Activated CD4-positive, alpha-beta T cell treated with anti-CD3 and anti-CD28 coated beads for 48 hours (primary cell): ENCODE results near the gene TMEM235.
A peak's percentile ranks its signal among the peaks of the same experiment; 100 is the strongest.
"Not testable (repeated sequence)": the region's sequence is repeated elsewhere in the genome, so short reads cannot be mapped to it uniquely, and the experiment has no call there.

Experiments
- DNase-seq: peaks from one replicate; pipeline ENCODE4 v3.0.0-alpha.2; 2020

Gene TMEM235

DNA sequence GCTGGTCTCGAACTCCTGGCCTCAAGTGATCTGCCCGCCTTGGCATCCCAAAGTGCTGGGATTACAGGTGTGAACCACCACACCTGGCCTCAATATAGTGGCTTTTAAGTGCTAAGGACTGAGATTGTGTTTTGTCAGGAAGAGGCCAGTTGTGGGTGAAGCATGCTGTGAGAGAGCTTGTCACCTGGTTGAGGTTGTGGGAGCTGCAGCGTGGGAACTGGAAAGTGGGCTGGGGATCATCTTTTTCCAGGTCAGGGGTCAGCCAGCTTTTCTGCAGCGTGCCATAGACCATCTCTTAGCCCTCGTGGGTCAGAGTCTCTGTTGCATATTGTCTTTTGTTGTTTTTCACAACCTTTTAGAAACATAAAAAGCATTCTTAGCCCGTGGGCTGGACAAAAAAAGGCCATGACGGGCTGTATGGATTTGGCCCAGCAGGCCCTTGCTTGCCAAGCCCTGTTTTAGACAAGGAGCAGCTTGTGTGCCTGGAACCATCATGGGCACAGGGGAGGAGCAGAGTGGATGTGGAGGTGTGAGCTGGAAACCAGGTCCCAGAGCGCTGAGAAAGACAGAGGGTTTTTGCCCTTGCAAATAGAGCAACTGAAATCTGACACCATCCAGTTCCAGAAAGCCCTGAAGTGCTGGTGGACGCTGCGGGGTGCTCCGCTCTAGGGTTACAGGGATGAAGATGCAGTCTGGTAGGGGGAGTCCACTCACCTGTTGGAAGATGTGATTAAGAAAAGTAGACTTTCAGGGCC is 11.9 kb upstream of the TMEM235 start:
- DNase-seq: no peak

DNA sequence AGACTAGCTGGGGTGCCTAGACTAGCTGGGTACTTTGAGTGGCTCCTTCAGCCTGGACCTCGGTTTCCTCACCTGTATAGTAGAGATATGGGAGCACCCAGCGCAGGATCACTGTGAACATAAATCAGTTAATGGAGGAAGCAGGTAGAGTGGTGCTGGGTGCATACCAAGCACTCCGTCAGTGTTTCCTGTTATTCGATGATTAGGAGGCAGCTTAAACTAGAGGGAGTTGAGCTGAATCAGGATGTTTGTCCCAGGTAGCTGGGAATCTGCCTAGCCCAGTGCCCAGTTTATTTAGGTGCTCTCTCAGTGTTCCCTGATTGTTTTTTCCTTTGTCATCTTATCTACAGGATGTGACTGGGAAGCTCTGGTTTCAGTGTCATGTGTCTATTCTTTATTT is 8.4 kb upstream of the TMEM235 start:
- no peak for DNase-seq

DNA sequence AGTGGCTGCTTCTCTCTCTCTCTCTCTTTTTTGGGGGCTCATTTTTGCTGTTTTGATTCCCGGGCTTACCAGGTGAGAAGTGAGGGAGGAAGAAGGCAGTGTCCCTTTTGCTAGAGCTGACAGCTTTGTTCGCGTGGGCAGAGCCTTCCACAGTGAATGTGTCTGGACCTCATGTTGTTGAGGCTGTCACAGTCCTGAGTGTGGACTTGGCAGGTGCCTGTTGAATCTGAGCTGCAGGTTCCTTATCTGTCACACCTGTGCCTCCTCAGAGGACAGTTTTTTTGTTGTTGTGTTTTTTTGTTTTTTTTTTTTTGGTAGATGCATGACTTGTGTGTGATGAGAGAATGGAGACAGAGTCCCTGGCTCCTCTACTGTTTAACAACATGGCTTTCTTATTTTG is 7.7 kb upstream of the TMEM235 start:
- no peak for DNase-seq

DNA sequence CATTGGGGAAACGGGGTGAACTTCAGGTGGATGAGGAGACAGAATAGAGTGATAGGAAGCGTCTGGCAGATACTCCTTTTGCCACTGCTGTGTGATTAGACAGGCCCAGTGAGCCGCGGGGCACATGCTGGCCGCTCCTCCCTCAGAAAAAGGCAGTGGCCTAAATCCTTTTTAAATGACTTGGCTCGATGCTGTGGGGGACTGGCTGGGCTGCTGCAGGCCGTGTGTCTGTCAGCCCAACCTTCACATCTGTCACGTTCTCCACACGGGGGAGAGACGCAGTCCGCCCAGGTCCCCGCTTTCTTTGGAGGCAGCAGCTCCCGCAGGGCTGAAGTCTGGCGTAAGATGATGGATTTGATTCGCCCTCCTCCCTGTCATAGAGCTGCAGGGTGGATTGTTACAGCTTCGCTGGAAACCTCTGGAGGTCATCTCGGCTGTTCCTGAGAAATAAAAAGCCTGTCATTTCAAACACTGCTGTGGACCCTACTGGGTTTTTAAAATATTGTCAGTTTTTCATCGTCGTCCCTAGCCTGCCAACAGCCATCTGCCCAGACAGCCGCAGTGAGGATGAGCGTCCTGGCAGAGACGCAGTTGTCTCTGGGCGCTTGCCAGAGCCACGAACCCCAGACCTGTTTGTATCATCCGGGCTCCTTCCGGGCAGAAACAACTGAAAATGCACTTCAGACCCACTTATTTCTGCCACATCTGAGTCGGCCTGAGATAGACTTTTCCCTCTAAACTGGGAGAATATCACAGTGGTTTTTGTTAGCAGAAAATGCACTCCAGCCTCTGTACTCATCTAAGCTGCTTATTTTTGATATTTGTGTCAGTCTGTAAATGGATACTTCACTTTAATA is 7.0 kb upstream of the TMEM235 start:
- DNase-seq: no peak

DNA sequence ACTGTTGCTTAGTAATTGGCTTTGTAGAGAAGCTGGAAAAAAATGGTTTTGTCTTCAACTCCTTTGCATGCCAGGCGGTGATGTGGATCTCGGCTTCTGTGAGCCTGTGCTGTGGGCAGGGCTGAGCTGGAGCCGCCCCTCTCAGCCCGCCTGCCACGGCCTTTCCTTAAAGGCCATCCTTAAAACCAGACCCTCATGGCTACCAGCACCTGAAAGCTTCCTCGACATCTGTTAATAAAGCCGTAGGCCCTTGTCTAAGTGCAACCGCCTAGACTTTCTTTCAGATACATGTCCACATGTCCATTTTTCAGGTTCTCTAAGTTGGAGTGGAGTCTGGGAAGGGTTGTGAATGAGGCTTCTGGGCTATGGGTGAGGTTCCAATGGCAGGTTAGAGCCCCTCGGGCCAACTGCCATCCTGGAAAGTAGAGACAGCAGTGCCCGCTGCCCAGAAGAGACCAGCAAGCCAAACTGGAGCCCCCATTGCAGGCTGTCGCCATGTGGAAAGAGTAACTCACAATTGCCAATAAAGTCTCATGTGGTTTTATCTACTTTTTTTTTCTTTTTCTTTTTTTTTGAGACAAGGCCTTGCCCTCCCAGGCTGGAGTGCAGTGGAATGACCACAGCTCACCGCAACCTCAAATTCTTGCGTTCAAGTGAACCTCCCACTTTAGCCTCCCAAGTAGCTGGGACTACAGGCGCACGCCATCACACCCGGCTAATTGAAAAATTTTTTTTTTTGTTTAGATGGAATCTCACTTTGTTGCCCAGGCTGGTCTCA is 6.2 kb upstream of the TMEM235 start:
- DNase-seq: no peak

DNA sequence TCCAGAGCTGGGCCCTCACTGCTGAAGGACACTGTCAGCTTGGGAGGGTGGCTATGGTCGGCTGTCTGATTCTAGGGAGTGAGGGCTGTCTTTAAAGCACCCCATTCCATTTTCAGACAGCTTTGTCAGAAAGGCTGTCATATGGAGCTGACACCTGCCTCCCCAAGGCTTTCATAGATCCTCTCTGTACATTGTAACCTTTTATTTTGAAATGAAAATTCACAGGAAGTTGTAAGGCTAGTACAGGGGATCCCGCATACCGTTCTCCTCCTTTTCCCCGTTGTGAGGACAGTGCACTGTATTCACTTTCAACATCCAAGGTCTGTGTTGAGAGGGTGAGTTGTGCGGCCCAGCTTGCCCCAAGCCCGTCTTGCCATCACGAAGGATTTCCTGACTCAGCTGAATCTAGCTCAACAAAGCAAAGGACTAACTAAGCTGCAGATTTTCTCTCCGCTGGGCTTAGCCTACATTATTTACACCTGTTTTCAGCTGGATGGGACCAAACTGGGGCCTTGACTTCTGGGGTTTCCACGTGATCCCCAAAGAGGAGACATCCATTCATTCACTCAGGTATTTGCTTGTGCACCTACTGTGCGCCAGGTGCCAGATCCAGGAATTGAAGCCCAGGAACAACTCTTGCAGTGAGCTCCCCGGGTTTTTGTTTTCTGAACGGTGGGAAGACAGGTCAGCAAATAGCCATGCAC is 5.2 kb upstream of the TMEM235 start:
- no peak for DNase-seq

DNA sequence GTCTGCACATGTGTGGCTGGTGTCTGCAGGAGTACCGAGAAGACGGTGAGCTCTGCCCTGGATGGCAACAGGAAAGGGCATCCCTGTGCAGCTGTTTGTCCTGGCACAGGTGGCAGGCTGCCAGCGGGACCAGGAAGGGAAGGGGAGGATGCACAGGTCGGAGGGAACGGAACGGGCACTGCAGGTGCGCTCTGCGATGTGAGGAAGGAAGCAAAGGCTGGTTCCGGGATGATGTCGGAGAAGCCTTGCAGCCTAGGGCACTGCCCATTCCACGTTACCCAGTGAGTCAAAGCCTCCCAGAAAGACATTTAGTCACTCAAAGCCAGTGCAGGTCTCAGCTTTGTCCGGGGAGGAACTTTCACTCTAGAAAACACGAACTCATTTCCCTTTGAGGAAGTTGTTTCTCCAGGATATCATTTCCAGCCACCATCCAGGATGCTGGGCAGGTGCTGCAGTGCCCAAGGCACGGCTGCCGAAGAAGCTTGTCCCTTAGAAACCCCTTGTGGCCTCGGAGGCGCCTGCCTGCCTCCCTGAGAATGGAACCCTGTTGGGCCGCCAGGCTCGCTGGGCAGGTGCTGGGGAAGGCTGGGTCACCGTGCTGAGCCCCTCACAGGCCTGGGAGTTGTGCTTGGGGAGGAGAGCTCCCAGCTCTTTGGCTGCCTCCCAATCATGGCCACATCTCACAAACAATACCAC is 4.5 kb upstream of the TMEM235 start:
- DNase-seq: peak; percentile 20

DNA sequence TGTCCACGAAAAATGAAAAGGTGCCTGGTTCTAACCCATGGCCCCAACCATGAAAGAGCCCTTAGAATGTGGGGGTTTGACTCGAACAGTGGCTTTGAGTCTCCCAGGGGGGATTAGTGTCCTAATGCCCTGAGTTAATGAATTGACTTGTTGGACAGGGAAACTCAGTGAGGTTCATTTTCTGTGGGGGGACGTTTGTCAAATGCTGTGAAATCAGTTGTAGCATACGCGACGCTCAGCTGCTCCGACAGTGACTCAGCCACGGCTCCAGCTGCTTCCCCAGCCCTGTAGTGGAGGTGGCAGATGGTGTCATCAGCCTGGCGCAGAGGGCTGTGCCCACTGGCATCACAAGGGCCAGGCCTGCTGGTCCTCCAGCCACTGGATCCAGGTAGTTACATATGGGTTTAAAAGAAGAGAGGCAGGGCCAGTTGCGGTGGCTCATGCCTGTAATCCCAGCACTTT is 3.9 kb upstream of the TMEM235 start:
- DNase-seq: peak; percentile 23

DNA sequence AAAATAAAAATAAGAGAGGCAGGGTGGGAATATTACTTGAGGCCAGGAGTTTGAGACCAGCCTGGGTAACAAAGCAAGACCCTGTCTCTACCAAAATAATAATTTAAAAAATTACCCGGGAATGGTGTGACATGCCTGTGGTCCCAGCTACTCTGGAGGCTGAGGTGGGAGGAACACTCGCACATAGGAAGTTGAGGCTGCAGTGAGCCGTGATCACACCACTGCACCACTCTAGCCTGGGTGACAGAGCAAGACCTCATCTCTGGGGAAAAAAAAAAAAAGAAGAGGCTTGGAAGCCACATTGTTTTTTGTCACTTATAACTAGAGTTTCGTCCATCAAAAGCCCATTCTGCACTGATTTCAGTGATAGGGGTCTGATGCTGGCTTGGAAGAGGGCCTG is 3.3 kb upstream of the TMEM235 start:
- no peak for DNase-seq

DNA sequence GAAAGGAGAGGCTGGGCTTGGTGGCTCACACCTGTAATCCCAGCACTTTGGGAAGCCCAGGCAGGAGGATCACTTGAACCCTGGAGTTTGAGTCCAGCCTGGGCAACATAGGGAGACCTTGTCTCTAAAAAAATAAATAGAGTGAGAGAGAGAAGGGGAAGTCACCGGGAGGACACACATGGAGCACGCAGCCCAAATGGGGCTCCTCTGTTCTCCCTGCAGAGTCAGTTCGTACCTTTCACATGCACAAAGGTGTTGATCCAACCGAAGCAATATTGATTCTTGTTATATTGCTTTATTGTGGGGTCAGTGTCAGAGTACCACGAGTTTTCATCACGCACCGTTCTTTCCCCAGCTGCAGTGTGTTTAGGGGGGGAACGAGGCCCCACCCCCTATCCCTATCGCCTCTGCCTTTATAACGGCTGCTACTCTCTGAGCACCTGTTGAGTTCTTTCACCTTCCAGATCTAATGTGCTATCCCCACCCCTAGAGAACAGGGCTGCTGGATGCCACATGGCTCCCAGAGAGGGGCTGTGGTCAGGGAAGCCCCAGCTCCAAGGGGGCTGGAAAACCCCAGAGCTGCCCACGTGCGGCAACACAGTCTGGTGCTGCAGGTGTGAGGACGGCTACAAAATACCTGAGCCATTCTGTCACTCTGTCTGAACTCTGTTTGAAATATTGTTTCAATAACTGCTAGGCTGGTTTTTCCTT is 1.0 kb upstream of the TMEM235 start:
- DNase-seq: no peak

DNA sequence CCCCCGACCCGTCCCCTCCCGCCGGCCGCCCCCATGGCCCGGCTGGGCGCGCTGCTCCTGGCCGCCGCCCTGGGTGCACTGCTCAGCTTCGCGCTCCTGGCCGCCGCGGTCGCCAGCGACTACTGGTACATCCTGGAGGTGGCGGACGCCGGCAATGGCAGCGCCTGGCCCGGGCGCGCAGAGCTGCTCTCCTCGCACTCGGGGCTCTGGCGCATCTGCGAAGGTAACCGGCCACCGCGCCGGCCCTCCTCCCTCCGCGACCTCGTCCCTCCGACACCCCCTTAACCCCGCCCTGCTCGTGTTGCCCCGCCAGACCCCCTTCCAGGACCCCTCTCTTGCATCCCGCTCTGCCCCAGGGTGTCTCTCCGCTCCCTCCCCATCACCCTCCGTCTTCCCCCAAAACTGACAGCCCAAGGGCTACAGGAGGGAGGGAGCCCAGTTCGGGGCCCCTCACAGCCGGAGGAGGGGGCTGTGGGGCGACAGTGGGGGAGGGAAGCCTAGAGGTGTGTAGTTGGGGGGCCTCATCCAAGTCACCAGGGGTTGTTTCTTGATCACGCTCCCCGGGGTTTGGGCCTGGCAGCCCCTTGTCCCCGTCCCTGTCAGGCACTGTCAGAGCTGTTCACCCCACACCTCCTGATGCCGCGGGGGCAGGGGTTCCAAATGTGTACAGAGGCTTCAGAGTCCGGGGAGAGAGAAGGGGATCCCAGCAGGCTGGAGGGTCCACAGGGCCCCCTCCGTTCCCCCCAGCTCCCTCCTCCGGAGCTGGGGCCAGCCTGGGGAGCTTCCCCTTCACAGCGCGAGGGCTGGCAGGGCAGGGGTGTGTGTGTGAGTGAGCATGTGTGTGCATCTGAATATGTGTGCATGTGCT is 794 bp downstream of the TMEM235 start:
- DNase-seq: peak; percentile 56

DNA sequence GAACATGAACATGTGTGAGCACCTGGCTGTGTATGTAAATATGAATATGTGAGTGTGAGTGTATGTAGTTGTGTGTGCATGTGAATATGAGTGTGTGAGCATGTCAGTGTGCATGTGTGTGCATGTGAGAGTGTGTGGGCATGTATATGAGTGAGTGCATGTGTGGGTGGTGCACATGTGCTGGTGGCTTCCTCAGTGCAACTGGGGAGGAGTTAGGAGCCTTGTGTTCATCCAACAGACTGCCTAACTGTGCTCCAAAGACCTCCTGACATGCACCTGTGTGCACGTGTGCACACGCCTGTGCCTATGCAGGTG is 1.4 kb downstream of the TMEM235 start:
- no peak for DNase-seq

DNA sequence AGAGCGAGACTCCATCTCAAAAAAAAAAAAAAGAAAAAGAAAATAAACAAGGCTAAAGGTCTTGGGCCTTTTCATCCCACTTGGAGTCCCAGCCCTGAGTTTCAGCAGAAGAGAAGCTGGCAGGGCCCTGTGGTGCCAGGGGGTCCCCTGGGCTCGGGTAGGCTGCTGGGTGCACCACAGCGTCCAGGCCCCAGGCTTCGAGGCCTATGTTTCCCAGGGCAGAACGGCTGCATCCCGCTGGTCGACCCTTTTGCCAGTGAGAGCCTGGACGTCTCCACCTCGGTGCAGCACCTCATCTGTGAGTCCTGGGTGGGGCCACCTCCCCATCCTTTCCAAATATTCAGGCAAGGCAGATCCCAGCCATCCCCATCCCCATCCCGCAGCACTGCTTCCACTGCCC is 2.2 kb downstream of the TMEM235 start:
- no peak for DNase-seq

DNA sequence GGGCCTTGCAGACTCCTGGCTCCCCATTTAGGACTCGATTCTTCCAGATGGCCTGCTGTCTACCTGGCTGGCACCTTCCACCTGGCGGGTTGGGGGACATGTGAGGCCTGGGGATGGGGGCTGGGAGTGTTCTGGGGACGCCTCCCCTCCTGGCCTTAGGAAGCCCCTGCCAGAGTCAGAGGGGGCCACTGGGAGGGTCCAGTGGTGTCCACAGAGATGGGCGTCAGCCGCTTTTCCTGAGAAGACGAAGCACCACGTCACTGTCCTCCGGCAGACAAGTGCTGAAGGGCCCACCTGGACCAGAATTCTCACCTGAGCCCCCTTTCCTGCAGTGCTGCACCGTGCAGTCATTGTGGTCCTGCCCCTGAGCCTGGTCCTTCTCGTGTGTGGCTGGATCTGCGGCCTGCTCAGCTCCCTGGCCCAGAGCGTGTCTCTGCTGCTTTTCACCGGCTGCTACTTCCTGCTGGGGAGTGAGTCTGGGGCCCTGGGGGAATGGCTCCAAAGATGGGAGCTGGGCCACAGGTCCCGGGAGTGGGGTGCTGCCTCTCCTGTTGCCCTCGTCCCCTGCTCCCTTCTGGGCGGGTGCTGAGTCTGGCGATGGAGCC is 2.9 kb downstream of the TMEM235 start:
- no peak for DNase-seq

DNA sequence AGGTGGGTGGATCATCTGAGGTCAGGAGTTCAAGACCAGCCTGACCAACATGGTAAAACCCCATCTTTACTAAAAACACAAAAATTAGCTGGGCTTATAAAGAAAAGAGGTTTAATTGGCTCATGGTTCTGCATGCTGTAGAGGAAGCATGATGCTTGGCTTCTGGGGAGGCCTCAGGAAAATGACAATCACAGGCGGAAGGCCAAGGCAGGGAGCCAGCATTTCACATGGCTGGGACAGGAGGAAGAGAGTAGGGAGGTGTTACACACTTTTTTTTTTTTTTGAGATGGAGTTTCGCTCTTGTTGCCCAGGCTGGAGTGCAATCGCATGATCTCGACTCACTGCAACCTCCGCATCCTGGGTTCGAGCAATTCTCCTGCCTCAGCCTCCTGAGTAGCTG is 3.6 kb downstream of the TMEM235 start:
- DNase-seq: not testable (repeated sequence)

DNA sequence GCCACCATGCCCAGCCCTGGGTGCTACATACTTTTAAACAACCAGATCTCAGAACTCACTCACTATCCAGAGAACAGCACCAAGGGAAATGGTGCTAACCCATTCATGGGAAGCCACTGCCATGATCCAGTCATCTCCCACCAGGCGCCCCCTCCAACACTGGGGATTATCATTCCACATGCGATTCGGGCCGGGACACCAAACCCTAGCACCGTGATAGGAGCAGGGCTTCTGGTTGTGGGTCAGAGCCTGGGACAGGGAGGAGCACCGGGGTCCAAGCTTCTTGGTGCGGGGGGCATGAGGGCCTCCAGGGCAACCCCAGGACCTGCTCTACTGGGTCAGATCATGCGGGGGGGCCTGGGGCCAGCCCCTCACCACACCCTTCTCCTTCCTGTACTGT is 4.5 kb downstream of the TMEM235 start:
- DNase-seq: no peak

DNA sequence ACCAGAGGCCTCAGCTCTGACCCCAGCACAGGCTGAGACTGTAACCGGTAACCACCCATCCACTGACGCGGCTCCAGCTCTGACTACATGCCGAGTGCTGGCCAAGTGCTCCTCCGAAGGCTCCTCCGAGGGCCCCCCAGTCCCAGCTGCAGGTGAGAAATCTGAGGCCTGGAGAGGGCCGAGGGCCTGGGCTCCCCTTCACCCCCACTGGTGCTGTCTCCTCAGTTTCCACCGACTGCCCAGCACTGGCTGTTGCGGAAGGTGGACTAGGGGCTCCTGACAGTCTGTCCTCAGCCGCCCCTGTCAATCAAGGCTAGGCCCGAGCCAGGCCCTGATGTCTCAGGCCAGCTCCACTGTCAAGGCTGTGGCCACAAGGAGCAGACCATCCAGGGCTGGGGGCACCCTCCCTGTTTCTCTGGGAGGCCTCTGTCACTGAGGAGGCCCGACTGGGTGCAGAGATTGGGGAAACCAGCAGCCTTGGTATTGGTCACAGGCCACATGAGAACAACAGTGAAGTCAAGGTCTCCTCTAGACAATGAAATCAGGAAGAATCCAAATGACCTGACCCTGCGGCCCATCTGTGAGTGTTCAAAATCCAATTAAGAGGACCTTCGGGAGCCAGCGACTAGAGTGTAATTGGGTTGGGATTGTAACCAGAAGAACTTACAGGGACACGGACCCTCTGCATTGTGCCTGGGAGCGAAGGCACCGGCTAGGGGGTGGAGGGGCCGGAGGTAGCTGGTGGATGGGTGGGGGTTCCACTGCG is 5.1 kb downstream of the TMEM235 start:
- no peak for DNase-seq

DNA sequence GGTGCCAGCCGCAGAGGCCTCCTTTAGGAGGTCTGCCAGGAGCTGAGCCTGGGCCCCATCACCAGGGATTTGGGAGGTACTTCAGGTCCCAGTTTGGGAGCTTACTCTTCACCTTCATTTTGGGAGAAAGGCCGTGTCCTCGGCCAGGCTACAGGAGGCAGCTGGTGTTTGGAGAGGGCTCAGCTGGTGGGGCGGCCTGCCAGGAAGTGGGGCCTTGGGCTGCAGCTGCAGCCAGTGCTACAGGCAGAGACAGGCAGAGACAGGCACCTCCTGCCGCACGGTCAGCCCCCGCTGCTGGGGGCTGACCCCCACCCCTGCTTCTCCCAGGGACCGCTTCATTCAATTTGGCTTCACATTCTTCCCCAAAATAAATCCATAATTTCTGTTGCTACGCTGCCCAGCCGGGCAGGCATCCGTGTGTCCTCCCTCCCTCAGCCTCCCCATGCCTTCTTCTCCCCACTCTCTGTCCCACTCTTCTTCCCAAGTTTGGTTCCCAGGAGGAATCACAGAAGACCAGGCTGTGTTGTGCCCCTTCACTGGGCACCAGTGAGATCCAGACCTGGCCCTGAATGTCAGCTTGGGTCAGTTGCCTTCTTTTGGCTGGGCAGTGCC is 6.1 kb downstream of the TMEM235 start:
- DNase-seq: no peak
